GM03348 (cell line): Measurements from ENCODE around the gene POLE4.

Source experiments
- DNase-seq: peaks from one replicate; pipeline ENCODE4 v3.0.0; 2012; ENCODE audit warnings: low spot score

POLE4 gene

GRCh38 chr2:74941284-74941683 lies 17.2 kb upstream of the POLE4 start:
- no peak for DNase-seq

- DNase-seq = no peak
Measured at GRCh38 chr2:74942263-74942662, 16.2 kb upstream of the POLE4 start.

- DNase-seq = no peak
Measured at GRCh38 chr2:74944987-74945787, 13.3 kb upstream of the POLE4 start.

DNA sequence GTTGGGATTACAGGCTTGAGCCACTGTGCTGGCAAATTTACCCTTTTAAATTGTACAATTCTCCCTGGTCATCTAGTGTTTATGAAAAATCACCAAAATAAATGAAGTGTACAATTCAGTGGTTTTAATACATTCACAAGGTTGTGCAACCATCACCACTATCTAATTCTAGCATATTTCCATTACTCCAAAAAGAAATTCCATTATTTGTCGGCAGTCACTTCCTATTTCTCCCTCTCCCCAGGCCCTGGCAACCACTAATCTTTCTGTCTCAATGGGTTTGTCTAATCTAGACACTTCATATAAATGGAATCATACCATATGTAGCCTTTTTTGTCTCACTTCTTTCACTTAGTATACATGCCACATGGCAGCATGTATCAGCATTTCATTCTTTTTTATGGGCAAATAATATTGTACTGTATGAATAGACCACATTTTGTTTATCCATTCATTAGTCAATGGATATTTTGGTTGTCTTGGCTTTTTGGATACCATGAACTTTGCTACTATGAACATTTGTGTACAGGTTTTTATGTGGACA lies 12.6 kb upstream of the POLE4 start:
- DNase-seq = no peak

- no peak for DNase-seq
Measured at GRCh38 chr2:74947703-74948102, 10.7 kb upstream of the POLE4 start.

DNA sequence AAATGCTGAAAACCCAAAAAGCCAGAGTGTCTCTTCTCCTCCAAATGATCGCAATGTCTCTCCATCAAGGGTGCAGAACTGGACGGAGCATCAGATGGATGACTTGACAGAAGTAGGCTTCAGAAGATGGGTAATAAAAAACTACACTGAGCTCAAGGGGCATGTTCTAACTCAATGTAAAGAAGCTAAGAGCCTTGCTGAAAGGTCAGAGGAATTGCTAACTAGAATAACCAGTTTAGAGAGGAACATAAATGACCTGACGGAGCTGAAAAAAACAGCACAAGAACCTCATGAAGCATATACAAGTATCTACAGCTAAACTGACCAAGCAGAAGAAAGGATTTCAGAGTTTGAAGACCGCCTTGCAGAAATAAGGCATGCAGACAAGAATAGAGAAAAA lies 9.7 kb upstream of the POLE4 start:
- DNase-seq = no peak

DNA sequence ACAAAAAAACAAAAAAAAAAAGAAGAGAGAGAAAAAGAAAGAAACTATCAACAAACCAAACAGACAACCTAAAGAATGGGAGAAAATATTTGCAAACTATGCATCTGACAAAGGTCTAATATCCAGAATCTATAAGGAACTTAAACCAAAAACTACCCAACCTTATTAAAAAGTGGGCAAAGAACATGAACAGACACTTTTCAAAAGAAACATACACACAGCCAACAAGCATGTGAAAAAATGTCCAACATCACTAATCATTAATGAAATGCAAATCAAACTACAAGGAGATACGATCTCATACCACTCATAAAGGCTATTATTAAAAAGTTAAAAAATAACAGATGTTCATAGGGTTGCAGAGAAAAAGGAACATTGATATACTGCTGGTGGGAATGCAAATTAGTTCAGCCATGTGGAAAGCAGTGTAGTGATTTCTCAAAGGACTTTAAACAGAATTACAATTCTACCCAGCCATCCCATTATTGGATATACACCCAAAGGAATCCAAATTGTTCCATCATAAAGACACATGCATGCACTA lies 7.2 kb upstream of the POLE4 start:
- no peak for DNase-seq

DNA sequence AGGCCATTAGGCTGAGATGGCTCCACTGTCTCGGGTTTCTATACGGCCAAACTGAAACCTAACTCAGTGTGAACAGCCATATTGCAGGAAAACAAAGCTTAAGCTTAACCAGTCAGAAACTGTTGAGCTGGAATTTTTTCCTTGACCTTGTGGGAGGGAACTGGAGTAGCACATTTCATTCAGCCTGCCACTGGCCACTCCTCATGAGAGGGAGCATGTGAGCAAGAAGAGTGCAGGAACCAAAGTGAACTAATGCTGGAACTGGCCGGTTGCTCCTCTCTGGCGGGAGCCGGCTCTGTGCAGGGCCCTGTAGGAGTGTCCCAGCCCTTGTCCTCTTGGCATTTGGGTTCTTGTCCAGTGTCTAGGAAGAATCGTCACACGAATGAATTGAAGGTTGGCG lies 5.9 kb upstream of the POLE4 start:
- no peak for DNase-seq

DNA sequence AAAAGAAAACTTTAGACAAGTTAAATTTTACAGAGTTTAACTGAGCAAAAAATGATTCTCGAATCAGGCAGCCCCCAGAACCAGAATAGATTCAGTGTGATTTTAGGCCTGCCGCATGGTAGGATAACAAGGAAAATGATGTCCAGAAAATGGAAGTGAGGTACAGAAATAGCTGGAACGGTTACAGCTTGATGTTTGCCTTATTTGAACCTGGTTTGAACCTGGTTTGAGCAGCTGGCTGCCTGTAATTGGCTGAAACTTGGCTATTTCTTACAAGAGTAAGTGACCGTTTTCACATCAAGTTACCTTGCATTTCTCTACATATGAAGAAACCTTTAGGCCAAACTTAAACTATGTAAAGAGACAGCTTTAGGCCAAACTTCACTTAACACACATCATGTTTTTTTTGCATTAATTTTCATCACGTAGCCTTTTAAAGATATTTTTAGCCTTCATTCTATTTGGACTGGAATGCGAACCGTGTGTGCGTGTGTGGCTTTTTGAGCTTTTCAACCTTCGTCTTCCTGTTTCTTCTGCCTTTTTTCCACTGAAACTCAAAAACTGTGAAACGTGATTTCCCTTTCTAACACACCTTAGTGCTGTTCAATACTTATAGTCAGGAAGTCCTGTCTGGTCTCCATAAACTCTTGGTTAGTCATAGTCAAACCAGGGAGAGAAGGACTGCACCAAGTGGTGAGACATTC lies 4.5 kb upstream of the POLE4 start:
- no peak for DNase-seq

DNA sequence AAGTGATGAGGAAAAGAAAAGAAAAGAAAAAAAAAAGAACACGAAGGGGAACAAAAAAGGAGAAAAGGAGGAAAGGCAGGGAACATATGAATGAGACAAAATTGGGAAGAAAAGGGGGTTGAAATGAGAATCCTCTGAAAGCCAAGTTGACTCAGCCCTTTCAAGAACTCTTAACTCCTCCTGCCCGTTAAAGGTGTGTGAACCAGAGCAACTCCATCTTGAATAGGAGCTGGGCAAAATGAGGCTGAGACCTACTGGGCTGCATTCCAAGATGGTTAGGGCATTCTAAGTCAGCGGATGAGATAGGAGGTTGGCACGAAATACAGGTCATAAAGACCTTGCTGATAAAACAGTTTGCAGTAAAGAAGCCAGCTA lies 4.0 kb upstream of the POLE4 start:
- no peak for DNase-seq

- DNase-seq = no peak
Measured at GRCh38 chr2:74957886-74958273, 563 bp upstream of the POLE4 start.

DNA sequence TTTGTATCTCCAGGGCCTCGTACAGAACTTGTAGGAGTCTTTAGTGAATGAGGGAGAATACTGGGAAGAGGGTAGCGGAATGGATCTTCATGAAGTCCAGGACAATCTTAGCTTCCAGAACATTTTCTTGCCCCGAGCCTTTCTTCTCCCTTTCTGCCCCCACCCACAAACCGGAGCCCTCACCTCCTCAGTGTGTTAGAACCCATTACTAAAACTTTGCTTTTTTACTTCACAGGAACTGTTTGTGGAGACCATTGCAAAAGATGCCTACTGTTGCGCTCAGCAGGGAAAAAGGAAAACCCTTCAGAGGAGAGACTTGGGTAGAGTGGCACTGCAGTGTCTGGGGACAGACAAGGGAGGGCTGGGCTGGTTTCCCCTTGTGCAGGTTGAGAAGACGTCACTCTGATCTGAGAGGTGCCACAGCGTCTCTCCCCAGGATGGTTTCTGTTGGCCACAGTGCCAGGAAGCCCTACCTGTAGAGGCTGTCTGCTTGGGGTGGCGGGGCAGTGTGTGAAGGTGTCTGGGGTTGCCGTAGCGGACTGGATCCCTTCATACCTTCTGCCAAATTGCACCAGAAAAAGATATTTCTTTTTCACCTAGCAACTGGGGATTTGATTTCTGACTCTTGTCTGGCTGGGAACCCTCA lies 786 bp downstream of the POLE4 start:
- no peak for DNase-seq

DNA sequence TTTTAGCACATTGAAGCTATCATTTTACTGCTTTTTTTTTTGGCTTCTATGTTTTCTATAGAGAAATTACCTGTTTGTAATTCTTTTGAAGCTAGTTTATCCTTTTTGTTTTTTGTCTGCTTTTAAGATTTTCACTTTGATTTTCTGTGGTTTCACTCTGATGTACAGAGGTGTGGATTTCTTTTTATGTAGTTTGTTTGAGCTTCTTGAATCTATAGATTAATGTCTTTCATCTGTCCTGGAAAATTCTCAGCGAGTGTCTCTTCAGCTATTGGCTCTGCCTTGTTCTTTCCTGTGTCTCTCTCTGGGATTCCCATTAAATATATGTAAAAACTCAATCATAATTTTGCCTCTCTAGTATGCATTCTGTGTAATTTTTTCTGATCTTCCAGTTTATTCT lies 8.4 kb downstream of the POLE4 start:
- no peak for DNase-seq

GRCh38 chr2:74975016-74975415 lies 16.6 kb downstream of the POLE4 start:
- no peak for DNase-seq

DNA sequence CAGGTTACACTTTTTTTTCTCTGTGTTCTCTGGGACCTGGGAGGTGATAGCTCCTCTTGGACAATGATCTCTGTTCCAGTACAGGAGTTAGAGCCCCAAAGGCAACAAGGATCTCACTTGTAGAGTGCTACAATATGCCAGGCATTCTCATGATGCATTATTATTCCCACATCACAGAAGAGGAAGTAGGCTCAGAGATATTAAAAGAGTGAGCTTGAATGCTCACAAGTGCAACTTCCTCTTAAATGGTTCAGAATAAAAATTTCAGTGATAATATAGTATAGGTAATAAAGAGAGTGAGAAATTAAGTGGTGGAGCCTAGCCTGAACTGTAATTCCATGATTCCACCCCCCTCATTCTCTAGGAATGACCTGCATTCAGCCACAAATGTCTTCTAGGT lies 21.4 kb downstream of the POLE4 start:
- DNase-seq = no peak

GRCh38 chr2:74982577-74982976 lies 24.1 kb downstream of the POLE4 start:
- DNase-seq = no peak

DNA sequence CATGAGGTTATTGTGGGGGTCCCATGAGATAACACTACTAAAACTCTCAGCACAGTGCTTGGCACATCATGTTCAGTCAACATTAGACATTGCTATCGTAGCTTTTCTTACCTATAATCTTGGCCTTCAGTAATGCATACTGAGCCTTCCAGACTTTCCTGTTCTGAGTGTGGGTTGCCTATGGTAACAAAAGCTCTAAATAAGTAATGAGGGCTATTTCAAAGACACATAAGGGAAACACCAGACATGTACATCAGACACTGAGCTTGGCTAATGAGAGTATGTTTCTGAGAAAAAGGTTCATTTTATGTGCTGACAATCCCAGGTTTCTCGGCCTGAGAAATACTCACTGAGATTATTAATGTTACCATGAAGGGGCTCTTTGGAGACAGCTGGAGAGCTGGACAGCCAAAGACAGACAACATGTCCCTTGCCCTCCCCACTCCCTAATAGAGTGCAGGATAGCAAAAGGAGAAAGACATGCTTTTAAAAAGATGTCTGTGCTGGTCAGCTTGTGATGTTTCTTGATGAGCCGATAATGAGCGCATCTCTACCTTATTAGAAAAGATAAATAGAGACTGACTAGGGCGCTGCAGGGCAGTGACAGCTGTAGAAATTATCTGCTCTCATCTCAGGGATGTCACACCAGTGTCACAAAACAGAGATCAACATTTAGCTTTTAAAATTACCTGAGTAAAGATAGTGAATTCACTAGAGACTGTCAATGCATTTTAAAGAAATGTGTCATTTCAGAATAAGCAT lies 25.4 kb downstream of the POLE4 start:
- no peak for DNase-seq

DNA sequence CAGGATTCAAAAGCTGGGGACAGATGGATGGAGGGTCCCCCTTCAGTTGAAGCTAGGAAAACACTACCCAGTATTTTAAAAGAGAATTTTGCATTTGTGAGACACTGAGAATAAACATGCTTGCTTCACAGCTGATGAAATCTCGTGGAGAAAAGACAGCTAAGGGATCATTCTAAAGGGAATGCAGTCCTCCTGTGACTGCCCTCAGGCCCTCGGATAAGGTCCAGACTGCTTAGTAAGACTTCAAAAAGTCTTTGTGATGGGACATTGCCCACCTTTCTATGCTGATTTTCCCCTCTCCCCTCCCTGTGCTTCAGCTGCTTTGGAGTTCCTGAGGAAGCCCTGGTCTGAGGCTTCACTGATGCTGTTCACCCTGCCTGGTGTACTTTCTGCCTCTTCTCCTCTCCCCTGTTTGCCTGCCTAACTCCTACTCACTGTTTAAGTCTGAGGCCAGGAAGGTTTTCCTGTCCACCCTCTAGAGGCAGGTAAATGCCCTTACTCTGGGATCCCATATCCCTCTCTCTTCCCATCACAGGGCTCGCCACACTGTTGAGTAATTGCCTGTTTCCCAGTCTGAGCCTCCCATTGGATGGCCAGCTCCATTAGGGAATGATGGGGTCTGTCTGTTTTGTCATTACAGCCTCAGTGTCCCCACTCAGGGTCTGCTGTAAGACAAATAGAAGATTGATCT lies 26.6 kb downstream of the POLE4 start:
- no peak for DNase-seq

GRCh38 chr2:74985978-74986609 lies 27.7 kb downstream of the POLE4 start:
- DNase-seq = no peak

GRCh38 chr2:74991977-74992376 lies 33.5 kb downstream of the POLE4 start:
- DNase-seq = peak; percentile 23

GRCh38 chr2:74999468-74999867 lies 41.0 kb downstream of the POLE4 start:
- no peak for DNase-seq
